HG03139 (cell line): ENCODE measurements around the gene XYLT1.

Experiments
- ATAC-seq: cut with Tn5 transposase; IDR thresholded peaks from one replicate; pipeline ENCODE4 v1.9.1; 2021; ENCODE audit not compliant: unreplicated experiment

Gene XYLT1

GRCh38 chr16:17269439-17269838 lies 201.3 kb downstream of the XYLT1 start:
- ATAC-seq, result no peak

- ATAC-seq, result no peak
Measured at GRCh38 chr16:17266608-17267313, 204.0 kb downstream of the XYLT1 start.

GRCh38 chr16:17265154-17265553 lies 205.6 kb downstream of the XYLT1 start:
- no peak for ATAC-seq

GRCh38 chr16:17261197-17261858 lies 209.4 kb downstream of the XYLT1 start:
- no peak for ATAC-seq

GRCh38 chr16:17260276-17260849 lies 210.4 kb downstream of the XYLT1 start:
- no peak for ATAC-seq

- no peak for ATAC-seq
Measured at GRCh38 chr16:17259751-17260270, 210.9 kb downstream of the XYLT1 start.

- ATAC-seq, result no peak
Measured at GRCh38 chr16:17258848-17259713, 211.7 kb downstream of the XYLT1 start.

GRCh38 chr16:17258077-17258599 lies 212.6 kb downstream of the XYLT1 start:
- ATAC-seq, result no peak

- no peak for ATAC-seq
Measured at GRCh38 chr16:17257426-17258023, 213.2 kb downstream of the XYLT1 start.

- no peak for ATAC-seq
Measured at GRCh38 chr16:17252701-17253100, 218.1 kb downstream of the XYLT1 start.

- no peak for ATAC-seq
Measured at GRCh38 chr16:17252064-17252463, 218.7 kb downstream of the XYLT1 start.

GRCh38 chr16:17251496-17251895 lies 219.3 kb downstream of the XYLT1 start:
- ATAC-seq, result no peak

- no peak for ATAC-seq
Measured at GRCh38 chr16:17246974-17247732, 223.6 kb downstream of the XYLT1 start.

- no peak for ATAC-seq
Measured at GRCh38 chr16:17246268-17246885, 224.4 kb downstream of the XYLT1 start.

GRCh38 chr16:17245776-17246175 lies 225.0 kb downstream of the XYLT1 start:
- ATAC-seq, result no peak

GRCh38 chr16:17244872-17245551 lies 225.7 kb downstream of the XYLT1 start:
- no peak for ATAC-seq

GRCh38 chr16:17241264-17241835 lies 229.4 kb downstream of the XYLT1 start:
- no peak for ATAC-seq

GRCh38 chr16:17238285-17239028 lies 232.3 kb downstream of the XYLT1 start:
- no peak for ATAC-seq
